A673 (cell line): Measurements from ENCODE around the gene SLC39A10.

Experiments used
- EZH2 ChIP-seq: fragments of 200-600 bp; sonication (generic); IDR thresholded peaks from 2 replicates; pipeline ENCODE4 v1.6.1; 2017; ENCODE audit warnings: borderline replicate concordance, low read depth, mild to moderate bottlenecking, mixed read lengths, antibody characterized with exemption, low read length; ENCODE audit not compliant: poor library complexity, severe bottlenecking
- TF ChIP-seq, protein P1 (sequence below): fragments of 300-800, 200-600 bp; sonication (generic); conservative IDR thresholded peaks from 2 replicates; pipeline ENCODE4 v1.5.1; 2017; ENCODE audit warnings: low read depth, mild to moderate bottlenecking, antibody characterized with exemption, low read length, moderate library complexity, mixed read lengths

DNA sequence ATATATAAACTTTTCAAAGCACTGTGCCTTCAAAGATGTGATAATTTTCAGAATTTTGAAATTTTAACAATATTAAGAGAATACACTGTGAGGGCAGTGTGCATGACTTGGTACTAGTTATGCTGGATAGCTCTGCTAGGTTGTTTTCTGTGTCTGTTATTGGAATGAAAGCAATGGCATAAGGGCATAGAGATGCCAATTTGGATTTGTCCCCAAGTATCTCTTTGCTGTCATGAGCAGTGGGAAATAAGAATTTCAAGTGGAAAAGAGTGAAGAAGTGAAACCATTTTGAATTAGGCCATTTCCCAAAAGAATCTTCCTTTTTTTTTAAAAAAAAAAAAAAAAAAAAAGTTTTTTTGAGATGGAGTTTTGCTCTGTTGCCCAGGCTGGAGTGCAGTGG lies 76.8 kb downstream of the SLC39A10 start:
- TF ChIP-seq, protein P1, sequence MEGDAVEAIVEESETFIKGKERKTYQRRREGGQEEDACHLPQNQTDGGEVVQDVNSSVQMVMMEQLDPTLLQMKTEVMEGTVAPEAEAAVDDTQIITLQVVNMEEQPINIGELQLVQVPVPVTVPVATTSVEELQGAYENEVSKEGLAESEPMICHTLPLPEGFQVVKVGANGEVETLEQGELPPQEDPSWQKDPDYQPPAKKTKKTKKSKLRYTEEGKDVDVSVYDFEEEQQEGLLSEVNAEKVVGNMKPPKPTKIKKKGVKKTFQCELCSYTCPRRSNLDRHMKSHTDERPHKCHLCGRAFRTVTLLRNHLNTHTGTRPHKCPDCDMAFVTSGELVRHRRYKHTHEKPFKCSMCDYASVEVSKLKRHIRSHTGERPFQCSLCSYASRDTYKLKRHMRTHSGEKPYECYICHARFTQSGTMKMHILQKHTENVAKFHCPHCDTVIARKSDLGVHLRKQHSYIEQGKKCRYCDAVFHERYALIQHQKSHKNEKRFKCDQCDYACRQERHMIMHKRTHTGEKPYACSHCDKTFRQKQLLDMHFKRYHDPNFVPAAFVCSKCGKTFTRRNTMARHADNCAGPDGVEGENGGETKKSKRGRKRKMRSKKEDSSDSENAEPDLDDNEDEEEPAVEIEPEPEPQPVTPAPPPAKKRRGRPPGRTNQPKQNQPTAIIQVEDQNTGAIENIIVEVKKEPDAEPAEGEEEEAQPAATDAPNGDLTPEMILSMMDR: no peak
- TF ChIP-seq EZH2: no peak
